ENCODE measurements around the gene GYS1.
A peak's percentile ranks its signal among the peaks of the same experiment; 100 is the strongest.

Gene GYS1

GRCh38 chr19:48962849-48963165 lies 30.3 kb downstream of the GYS1 start:
- no peak for DNase-seq

- DNase-seq: no peak
Measured at GRCh38 chr19:48962029-48962848, 30.9 kb downstream of the GYS1 start.

- DNase-seq: no peak
Measured at GRCh38 chr19:48961673-48962028, 31.5 kb downstream of the GYS1 start.

GRCh38 chr19:48961051-48961649 lies 32.0 kb downstream of the GYS1 start:
- no peak for DNase-seq

DNA sequence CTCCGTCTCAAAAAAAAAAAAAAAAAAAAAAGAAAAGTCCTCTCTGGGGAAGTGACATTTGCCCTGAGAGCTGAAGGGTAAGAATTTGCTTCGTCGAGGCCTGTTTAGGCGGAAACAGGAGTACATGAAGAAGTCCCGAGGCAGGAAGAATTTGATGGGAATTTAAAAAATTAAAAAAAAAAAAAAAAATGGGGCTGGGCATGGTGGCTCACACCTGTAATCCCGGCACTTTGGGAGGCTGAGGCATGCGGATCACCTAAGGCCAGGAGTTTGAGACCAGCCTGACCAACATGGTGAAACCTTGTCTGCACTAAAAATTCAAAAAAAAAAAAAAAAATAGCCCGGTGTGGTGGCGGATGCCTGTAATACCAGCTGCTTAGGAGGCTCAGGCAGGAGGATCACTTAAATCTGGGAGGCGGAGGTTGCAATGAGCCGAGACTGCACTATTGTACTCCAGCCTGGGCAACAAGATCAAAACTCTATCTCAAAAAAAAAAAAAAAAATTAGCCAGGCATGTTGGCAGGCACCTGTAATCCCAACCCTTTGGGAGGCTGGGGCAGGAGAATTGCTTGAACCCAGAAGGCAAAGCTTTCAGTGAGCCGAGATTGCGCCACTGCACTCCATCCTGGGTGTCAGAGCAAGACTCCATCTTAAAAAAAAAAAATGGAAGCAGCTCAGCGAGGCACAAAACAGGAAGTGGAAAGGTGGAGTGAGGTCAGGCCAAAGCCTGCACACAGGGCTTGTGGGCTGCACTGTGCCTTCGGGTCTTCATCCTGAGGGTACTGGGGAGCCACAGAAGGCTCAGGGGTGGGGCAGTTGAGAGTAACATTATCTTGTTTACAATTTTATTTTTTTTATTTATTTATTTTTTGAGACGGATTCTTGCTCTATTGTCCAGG lies 33.5 kb downstream of the GYS1 start:
- DNase-seq: no peak

DNA sequence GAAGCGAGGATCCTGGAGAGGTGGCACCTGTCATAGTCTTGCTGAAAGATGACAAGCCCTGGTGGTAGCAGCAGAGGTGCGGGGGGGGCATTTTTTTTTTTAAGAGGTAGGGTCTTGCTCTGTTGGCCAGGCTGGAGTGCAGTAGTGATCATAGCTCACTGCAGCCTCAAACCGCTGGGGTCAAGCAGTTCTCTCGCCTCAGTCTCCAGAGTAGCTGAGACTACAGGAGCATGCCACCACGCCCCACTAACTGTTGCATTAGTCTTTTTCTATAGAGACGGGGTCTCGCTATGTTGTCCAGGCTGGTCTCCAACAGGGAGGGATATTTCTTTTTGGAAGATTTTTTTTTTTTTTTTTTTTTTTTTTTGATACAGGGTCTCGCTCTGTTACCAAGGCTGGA lies 35.1 kb downstream of the GYS1 start:
- DNase-seq: no peak

DNA sequence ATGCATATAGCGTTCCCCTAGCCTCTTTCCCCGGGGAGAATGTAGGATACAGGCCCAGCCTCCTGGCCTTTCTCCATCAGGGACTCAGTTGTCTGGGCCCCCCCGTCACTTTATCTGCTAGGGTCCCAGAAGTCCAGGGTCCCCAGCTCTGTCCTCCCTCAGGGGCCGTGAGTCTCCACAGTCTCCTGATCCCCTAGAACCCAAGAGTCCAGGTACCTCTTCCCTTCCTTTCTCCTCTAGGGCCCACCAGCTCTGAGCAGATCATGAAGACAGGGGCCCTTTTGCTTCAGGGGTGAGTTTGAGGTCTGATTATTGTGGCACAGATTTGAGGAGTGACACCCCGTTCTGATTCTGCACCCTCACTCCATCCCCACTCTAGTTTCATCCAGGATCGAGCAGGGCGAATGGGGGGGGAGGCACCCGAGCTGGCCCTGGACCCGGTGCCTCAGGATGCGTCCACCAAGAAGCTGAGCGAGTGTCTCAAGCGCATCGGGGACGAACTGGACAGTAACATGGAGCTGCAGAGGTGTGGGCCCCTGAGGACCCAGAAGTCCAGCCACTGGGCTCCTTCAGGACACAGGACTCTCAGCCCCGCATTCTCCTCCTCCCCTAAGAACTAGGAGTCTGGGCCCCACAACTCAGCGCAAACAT lies 37.7 kb downstream of the GYS1 start:
- no peak for DNase-seq

- DNase-seq: peak; percentile 96
Measured at GRCh38 chr19:48954595-48955307, 38.4 kb downstream of the GYS1 start, which contains the start of gene BAX. BAX (plus strand) TSS chr19:48954875; CDS start chr19:48954929, 54 bp downstream.

DNA sequence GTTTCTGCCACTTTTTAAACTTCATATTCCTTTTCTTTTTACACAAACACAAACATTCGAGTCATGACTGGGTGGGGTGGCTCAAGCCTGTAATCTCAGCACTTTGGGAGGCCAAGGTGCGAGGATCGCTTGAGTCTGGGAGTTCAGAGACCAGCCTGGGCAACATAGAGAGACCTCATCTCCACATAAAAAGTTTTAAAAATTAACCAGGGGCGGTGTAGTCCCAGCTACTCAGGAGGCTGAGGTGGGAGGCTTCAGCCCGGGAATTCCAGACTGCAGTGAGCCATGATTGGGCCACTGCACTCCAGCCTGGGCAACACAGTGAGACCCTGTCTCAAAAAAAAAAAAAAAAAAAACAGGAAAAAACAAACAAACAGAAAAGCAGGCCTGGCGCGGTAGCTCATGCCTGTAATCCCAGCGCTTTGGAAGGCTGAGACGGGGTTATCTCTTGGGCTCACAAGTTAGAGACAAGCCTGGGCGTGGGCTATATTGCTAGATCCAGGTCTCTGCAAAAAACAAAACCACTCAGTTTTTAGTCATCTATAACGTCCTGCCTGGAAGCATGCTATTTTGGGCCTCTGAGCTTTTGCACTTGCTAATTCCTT lies 39.0 kb downstream of the GYS1 start:
- DNase-seq: no peak

- DNase-seq: no peak
Measured at GRCh38 chr19:48953141-48953540, 40.0 kb downstream of the GYS1 start.

DNA sequence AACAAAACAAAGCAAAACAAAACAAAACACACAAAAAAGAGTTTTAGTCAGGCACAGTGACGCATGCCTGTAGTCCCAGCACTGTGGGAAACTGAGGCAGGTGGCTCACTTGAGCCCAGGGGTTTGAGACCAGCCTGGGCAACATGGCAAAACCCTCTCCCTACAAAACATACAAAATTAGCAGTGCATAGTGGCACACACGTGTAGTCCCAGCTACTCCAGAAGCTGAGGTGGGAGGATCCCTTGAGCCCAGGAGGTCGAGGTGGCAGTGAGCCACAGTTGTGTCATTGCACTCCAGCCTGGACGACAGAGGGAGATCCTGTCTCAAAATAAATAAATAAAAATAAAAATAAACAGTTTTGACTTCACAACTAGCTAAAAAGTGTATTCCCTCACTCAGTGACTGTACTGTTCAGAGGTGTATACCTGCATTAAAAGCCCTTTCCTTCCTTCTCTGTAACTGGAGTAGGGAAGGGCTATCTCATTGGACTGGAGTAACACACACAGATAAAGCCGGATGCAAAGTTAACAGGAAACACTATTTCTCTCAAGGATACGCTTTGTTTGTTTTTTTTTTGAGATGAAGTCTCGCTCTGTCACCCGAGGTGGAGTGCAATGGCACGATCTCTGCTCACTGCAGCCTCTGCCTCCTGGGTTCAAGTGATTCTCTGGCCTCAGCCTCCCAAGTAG lies 42.1 kb downstream of the GYS1 start:
- DNase-seq: no peak

- DNase-seq: no peak
Measured at GRCh38 chr19:48950159-48950558, 43.0 kb downstream of the GYS1 start.

DNA sequence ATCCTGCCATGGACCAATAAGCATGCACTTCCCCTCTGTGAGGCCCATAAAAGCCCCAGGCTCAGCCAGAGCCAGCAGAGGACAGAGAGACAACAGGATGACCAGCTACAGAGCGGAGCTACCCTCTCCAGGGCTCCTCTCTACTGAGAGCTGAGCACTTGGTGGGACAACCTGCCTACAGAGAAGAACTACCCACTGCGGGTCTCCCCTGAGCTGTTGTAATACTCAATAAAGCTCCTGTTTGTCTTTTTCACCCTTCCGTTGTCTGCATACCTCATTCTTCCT lies 45.9 kb downstream of the GYS1 start:
- no peak for DNase-seq

GRCh38 chr19:48946463-48947257 lies 46.4 kb downstream of the GYS1 start:
- no peak for DNase-seq

GRCh38 chr19:48945817-48946216 lies 47.3 kb downstream of the GYS1 start:
- no peak for DNase-seq

DNA sequence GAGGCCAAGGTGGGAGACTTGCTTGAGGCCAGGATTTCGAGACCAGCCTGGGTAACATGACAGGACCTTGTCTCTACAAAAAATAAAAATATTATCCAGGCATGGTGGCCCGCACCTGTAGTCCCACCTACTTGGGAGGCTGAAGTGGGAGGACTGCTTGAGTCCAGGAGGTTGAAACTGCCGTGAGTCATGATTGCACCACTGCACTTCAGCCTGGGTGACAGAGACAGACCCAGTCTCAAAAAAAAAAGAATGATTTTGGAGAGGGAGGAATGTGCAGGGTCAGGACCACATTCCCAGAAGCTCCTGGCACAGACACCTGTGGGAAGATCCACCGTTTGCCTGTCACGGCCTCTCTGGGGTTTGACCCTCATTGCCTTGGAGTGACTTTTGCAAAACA lies 47.7 kb downstream of the GYS1 start:
- DNase-seq: no peak

- DNase-seq: no peak
Measured at GRCh38 chr19:48943081-48943480, 50.0 kb downstream of the GYS1 start.

DNA sequence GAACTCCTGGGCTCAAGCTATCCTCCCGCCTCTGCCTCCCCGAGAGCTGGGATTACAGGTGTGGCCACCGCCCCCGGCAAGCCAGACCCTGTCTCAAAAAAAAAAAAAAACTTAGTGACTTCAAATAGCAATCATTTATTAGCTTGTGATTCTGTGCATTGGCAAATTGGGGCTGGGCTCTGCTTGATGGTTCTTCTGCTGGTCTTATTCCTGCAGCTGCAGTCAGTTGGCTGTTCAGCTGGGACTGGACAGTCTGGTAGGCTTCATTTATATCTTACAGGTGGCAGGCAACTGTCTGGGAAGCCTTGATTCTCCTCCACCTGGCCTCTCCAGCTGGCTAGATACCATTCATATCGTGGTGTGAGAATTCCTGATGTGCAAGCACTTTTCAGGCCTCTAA lies 52.2 kb downstream of the GYS1 start:
- DNase-seq: no peak

- no peak for DNase-seq
Measured at GRCh38 chr19:48938256-48938655, 54.9 kb downstream of the GYS1 start.

DNA sequence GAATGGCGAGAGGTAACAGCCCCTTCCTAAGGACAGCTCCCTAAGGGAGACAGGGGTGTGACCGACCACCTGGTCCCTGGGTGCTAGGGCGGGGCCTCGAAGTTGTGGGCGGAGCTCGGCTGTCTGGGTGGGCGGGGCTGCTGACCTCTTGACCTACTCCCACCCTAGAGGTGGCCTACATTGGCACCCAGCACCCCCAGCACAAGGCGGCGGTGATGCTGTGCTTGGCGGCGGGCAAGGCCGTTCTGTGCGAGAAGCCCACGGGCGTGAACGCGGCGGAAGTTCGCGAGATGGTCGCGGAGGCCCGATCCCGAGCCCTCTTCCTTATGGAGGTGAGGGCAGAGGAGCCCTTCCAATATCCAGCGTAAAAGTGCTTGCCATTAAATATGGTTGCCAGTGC lies 57.2 kb downstream of the GYS1 start:
- no peak for DNase-seq

- DNase-seq: no peak
Measured at GRCh38 chr19:48934837-48935236, 58.3 kb downstream of the GYS1 start.

All from fibroblast of upper back skin (primary cell).